Vagina (tissue), 2 donors: Measurements from ENCODE around the gene HAPLN2.
"Not testable (repeated sequence)": the region's sequence is repeated elsewhere in the genome, so short reads cannot be mapped to it uniquely, and the experiment has no call there.

Experiments
- CTCF ChIP-seq, 3 experiments: fragments of 450-650 bp in 2 of 3; fragments of 200-600 bp in 1 of 3; sonication (generic) in 1 of 3; IDR thresholded peaks; one replicate each; pipeline ENCODE4 v1.5.1; 2017 to 2019; ENCODE audit warnings: antibody characterized with exemption in 3 of 3, mild to moderate bottlenecking in 2 of 3, moderate library complexity in 2 of 3
- POLR2A ChIP-seq, 2 donors: fragments of 450-650 bp; IDR thresholded peaks; one replicate each; pipeline ENCODE4 v1.6.1; 2017; ENCODE audit warnings: antibody characterized with exemption in 2 of 2, mild to moderate bottlenecking in 2 of 2, moderate library complexity in 2 of 2

DNA sequence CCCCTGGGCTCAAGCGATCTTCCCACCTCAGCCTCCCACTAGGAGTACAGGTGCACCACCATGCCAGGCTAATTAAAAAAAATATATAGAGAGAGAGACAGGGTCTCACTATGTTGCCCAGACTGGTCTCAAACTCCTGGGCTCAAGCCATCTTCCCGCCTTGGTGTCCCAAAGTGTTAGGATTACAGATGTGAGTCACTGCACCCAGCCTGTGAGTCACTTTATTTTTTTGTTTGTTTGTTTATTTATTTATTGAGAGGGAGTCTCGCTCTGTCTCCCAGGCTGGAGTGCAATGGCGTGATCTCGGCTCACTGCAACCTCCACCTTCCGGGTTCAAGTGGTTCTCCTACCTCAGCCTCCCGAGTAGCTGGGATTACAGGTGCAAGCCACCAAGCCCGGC is 31.3 kb upstream of the HAPLN2 start:
- not testable (repeated sequence) for TF ChIP-seq CTCF, POLR2A (IDR thresholded peaks at IDR 0.05)
